ENCODE data around the gene ZNF865.

- TF ChIP-seq, protein P1, sequence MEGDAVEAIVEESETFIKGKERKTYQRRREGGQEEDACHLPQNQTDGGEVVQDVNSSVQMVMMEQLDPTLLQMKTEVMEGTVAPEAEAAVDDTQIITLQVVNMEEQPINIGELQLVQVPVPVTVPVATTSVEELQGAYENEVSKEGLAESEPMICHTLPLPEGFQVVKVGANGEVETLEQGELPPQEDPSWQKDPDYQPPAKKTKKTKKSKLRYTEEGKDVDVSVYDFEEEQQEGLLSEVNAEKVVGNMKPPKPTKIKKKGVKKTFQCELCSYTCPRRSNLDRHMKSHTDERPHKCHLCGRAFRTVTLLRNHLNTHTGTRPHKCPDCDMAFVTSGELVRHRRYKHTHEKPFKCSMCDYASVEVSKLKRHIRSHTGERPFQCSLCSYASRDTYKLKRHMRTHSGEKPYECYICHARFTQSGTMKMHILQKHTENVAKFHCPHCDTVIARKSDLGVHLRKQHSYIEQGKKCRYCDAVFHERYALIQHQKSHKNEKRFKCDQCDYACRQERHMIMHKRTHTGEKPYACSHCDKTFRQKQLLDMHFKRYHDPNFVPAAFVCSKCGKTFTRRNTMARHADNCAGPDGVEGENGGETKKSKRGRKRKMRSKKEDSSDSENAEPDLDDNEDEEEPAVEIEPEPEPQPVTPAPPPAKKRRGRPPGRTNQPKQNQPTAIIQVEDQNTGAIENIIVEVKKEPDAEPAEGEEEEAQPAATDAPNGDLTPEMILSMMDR (IDR thresholded peaks at IDR 0.05): no peak
- no peak for TF ChIP-seq POLR2A (IDR thresholded peaks at IDR 0.05)
Observed at GRCh38 chr19:55647732-55648584, 42.5 kb downstream of the ZNF865 start, which contains the start of gene CCDC106.

All from Peyer's patch (tissue), 4 donors.